Trophoblast cell (in vitro differentiated cells and primary cell): Measurements from ENCODE around the gene ITGA6.

Source experiments
- DNase-seq, 2 donors: peaks; one replicate each; pipeline ENCODE4 v3.0.0-alpha.2; 2016
- H2AFZ ChIP-seq: 2 replicates; pipeline ENCODE4 v1.6.1; 2013; ENCODE audit warnings: low read length, moderate library complexity, mild to moderate bottlenecking; ENCODE audit not compliant: insufficient read depth, poor library complexity
- H2AK5ac ChIP-seq: 2 replicates; pipeline ENCODE4 v1.6.1; 2013; ENCODE audit warnings: mild to moderate bottlenecking, low read length
- H2BK120ac ChIP-seq: 2 replicates; pipeline ENCODE4 v1.6.1; 2013; ENCODE audit warnings: low read length, mild to moderate bottlenecking, moderate library complexity; ENCODE audit not compliant: insufficient read depth, poor library complexity
- H2BK12ac ChIP-seq: 2 replicates; pipeline ENCODE4 v1.6.1; 2013; ENCODE audit warnings: mild to moderate bottlenecking, low read length, moderate library complexity
- H2BK5ac ChIP-seq: 2 replicates; pipeline ENCODE4 v1.6.1; 2013; ENCODE audit warnings: low read length, low read depth, moderate library complexity, mild to moderate bottlenecking; ENCODE audit not compliant: poor library complexity
- H3K14ac ChIP-seq: 2 replicates; pipeline ENCODE4 v1.6.1; 2013; ENCODE audit warnings: mild to moderate bottlenecking, low read length
- H3K18ac ChIP-seq: 2 replicates; pipeline ENCODE4 v1.6.1; 2013; ENCODE audit warnings: mild to moderate bottlenecking, low read length
- H3K23ac ChIP-seq: 2 replicates; pipeline ENCODE4 v1.6.1; 2013; ENCODE audit warnings: low read length
- H3K27ac ChIP-seq: 2 replicates; pipeline ENCODE4 v1.5.1; 2013; ENCODE audit warnings: low read depth, mild to moderate bottlenecking, inconsistent platforms, low read length, moderate library complexity
- H3K27me3 ChIP-seq: 2 replicates; pipeline ENCODE4 v1.6.1; 2013; ENCODE audit warnings: inconsistent platforms, mild to moderate bottlenecking, low read length, moderate library complexity; ENCODE audit not compliant: insufficient read depth
- H3K36me3 ChIP-seq, 2 experiments: 1 replicate in 1 of 2; 2 replicates in 1 of 2; pipeline ENCODE4 v1.6.1; 2013; ENCODE audit warnings: low read length in 2 of 2, mild to moderate bottlenecking in 2 of 2, moderate library complexity in 1 of 2; ENCODE audit not compliant: insufficient read depth in 2 of 2, control insufficient read depth in 1 of 2
- H3K4ac ChIP-seq: 2 replicates; pipeline ENCODE4 v1.6.1; 2013; ENCODE audit warnings: low read depth, mild to moderate bottlenecking, low read length, moderate library complexity
- H3K4me1 ChIP-seq, 2 experiments: 1 replicate in 1 of 2; 2 replicates in 1 of 2; pipeline ENCODE4 v1.6.1; 2013; ENCODE audit warnings: low read length in 2 of 2, mild to moderate bottlenecking in 2 of 2, moderate library complexity in 1 of 2; ENCODE audit not compliant: insufficient read depth in 2 of 2, control insufficient read depth in 1 of 2
- H3K4me2 ChIP-seq: 2 replicates; pipeline ENCODE4 v1.6.1; 2013; ENCODE audit warnings: inconsistent platforms, mild to moderate bottlenecking, low read length, moderate library complexity
- H3K4me3 ChIP-seq: 2 replicates; pipeline ENCODE4 v1.5.1; 2013; ENCODE audit warnings: mild to moderate bottlenecking, low read depth, low read length, inconsistent platforms
- H3K79me1 ChIP-seq: one replicate; pipeline ENCODE4 v1.6.1; 2013; ENCODE audit warnings: low read length
- H3K79me2 ChIP-seq: 2 replicates; pipeline ENCODE4 v1.6.1; 2013; ENCODE audit warnings: low read length, mild to moderate bottlenecking; ENCODE audit not compliant: control insufficient read depth, insufficient read depth, poor library complexity
- H3K9ac ChIP-seq: 2 replicates; pipeline ENCODE4 v1.6.1; 2013; ENCODE audit warnings: mild to moderate bottlenecking, low read length
- H3K9me3 ChIP-seq: 2 replicates; pipeline ENCODE4 v1.6.1; 2013; ENCODE audit warnings: low read depth, mild to moderate bottlenecking, control low read depth, inconsistent platforms, low read length; ENCODE audit not compliant: insufficient read depth
- H4K12ac ChIP-seq: 2 replicates; pipeline ENCODE4 v1.6.1; 2013; ENCODE audit warnings: low read depth, mild to moderate bottlenecking, low read length, moderate library complexity
- H4K8ac ChIP-seq: 2 replicates; pipeline ENCODE4 v1.6.1; 2013; ENCODE audit warnings: low read depth, mild to moderate bottlenecking, low read length, moderate library complexity
- H4K91ac ChIP-seq: one replicate; pipeline ENCODE4 v1.6.1; 2013; ENCODE audit warnings: low read depth, mild to moderate bottlenecking, low read length, moderate library complexity
- WGBS: extraction: QIAGEN DNeasy Blood & Tissue Kit; methylation state at CpG from one replicate; pipeline ENCODE4 v1.1.7; 2013; ENCODE audit warnings: missing lambda C conversion rate; ENCODE audit not compliant: insufficient read length, insufficient coverage; ENCODE audit errors: extremely low coverage; 5-methylcytosine and 5-hydroxymethylcytosine counted together

The ITGA6 gene

DNA sequence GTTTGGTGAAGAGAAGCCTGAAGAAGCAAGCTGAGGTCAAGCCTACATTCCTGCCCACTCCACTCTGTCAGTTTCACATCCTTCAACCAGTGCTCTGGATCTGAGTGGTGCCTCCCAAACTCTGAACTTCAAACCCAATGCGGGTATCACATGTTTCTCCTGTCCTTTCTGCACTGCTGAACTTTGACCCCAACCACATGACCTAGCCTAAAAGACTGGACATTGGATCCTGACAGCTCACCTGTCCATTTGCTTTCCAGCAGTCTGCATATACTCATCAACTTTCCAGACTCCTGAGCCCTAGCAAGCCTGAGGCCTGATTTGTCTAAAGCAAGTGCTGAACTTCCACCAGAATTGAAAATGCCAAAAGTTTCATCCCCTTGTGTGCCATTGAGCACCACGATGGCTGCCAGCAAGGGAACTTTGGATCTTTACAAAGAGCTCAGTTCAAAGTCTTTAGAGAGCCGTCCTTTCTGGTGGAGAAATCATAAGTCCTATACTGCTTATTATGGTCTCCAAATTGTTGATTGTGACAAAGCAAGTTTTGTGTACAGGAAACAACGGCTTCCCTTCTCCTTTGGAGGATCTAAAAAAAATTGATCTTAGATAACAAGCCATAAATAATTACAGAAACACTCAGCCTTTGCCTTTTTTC, 37.6 kb upstream of the ITGA6 start:
- WGBS, result no CpG with 5 or more reads among the region's 4 CpGs
- H2BK5ac ChIP-seq, result no peak overlapping the region
- no peak for DNase-seq
- H3K79me2 ChIP-seq, result no peaks in the 10 kb centered on the region
- no peak overlapping the region for H2BK120ac ChIP-seq
- no peaks in the 10 kb centered on the region for H3K27me3 ChIP-seq
- H3K36me3 ChIP-seq, result no peaks in the 10 kb centered on the region
- no peak overlapping the region for H4K12ac ChIP-seq
- H4K91ac ChIP-seq, result no peak overlapping the region
- no peak overlapping the region for H3K23ac ChIP-seq
- H2BK12ac ChIP-seq, result no peak overlapping the region
- H3K4me1 ChIP-seq, result no peaks in the 10 kb centered on the region
- no peak overlapping the region for H3K14ac ChIP-seq
- H3K9ac ChIP-seq, result no peak overlapping the region
- H3K27ac ChIP-seq, result no peak overlapping the region
- H3K4me3 ChIP-seq, result no peak overlapping the region
- no peak overlapping the region for H3K4me2 ChIP-seq
- no peak overlapping the region for H2AK5ac ChIP-seq
- no peak overlapping the region for H3K18ac ChIP-seq
- no peaks in the 10 kb centered on the region for H3K9me3 ChIP-seq
- H2AFZ ChIP-seq, result no peak overlapping the region
- H4K8ac ChIP-seq, result no peak overlapping the region
- H3K79me1 ChIP-seq, result no peaks in the 10 kb centered on the region
- no peak overlapping the region for H3K4ac ChIP-seq

DNA sequence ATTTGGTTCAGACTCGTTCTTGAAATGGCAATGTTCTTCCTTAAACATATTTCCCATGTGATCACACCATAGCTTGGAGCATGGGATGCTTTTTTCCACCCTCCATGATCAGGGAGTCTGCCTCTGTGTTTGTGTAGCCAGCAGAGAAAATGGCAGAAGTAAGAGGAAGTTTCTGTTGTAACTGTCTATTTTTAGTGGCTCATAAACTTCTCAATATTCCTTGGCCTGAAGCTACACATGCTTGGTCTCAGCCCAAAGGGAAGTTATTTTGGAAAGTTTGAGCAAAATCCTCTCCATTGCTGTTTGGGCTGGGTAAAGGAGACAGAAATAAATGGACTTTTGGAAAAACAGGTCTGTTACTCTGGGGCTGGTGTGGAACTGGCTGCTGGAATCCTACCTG, 33.4 kb upstream of the ITGA6 start:
- Histone ChIP-seq H3K79me2 (no peaks in the 10 kb centered on the region), H2BK12ac (no peak overlapping the region), H2AFZ (no peak overlapping the region), H2BK120ac (no peak overlapping the region), H3K23ac (no peak overlapping the region), H4K91ac (no peak overlapping the region), H4K12ac (no peak overlapping the region), H3K9ac (no peak overlapping the region), H3K9me3 (no peaks in the 10 kb centered on the region), H3K4me1 (no peaks in the 10 kb centered on the region), H3K27me3 (no peaks in the 10 kb centered on the region), H3K27ac (no peak overlapping the region), H3K4ac (no peak overlapping the region), H3K4me3 (no peak overlapping the region), H3K79me1 (no peaks in the 10 kb centered on the region), H3K4me2 (no peak overlapping the region), H4K8ac (no peak overlapping the region), H3K18ac (no peak overlapping the region), H3K36me3 (no peaks in the 10 kb centered on the region), H2AK5ac (no peak overlapping the region), H3K14ac (no peak overlapping the region), H2BK5ac (no peak overlapping the region)
- DNase-seq, result no peak
- no CpG with 5 or more reads among the region's 1 CpG for WGBS

GRCh38 chr2:172395503-172395902, 31.9 kb upstream of the ITGA6 start:
- Histone ChIP-seq H3K9ac (no peak overlapping the region), H3K27ac (no peak overlapping the region), H3K27me3 (no peaks in the 10 kb centered on the region), H3K79me2 (no peaks in the 10 kb centered on the region), H3K18ac (no peak overlapping the region), H3K23ac (no peak overlapping the region), H3K4me1 (no peaks in the 10 kb centered on the region), H3K14ac (no peak overlapping the region), H2AK5ac (no peak overlapping the region), H3K79me1 (no peaks in the 10 kb centered on the region), H3K4ac (no peak overlapping the region), H4K12ac (no peak overlapping the region), H2BK12ac (no peak overlapping the region), H2BK120ac (no peak overlapping the region), H3K9me3 (no peaks in the 10 kb centered on the region), H4K8ac (no peak overlapping the region), H3K36me3 (no peaks in the 10 kb centered on the region), H3K4me3 (no peak overlapping the region), H2AFZ (no peak overlapping the region), H4K91ac (no peak overlapping the region), H2BK5ac (no peak overlapping the region), H3K4me2 (no peak overlapping the region)
- DNase-seq, result no peak
- WGBS, result no CpG with 5 or more reads among the region's 3 CpGs

- Histone ChIP-seq H3K27me3 (no peaks in the 10 kb centered on the region), H4K91ac (no peak overlapping the region), H3K4ac (no peak overlapping the region), H3K18ac (no peak overlapping the region), H2BK120ac (no peak overlapping the region), H3K4me3 (no peak overlapping the region), H4K12ac (no peak overlapping the region), H3K23ac (no peak overlapping the region), H2AFZ (no peak overlapping the region), H2BK12ac (no peak overlapping the region), H3K4me2 (no peak overlapping the region), H3K9ac (no peak overlapping the region), H3K9me3 (no peaks in the 10 kb centered on the region), H3K36me3 (no peaks in the 10 kb centered on the region), H2BK5ac (no peak overlapping the region), H2AK5ac (no peak overlapping the region), H4K8ac (no peak overlapping the region), H3K14ac (no peak overlapping the region), H3K79me1 (no peaks in the 10 kb centered on the region), H3K27ac (no peak overlapping the region), H3K4me1 (peaks cover 0 to 4% of the 10 kb centered on the region in 2 experiments), H3K79me2 (no peaks in the 10 kb centered on the region)
- no CpG with 5 or more reads among the region's 6 CpGs for WGBS
- DNase-seq, result no peak
Measured at GRCh38 chr2:172397148-172397834, 30.1 kb upstream of the ITGA6 start.
